ENCODE measurements around the gene UBE2E2.

The UBE2E2 gene

DNA sequence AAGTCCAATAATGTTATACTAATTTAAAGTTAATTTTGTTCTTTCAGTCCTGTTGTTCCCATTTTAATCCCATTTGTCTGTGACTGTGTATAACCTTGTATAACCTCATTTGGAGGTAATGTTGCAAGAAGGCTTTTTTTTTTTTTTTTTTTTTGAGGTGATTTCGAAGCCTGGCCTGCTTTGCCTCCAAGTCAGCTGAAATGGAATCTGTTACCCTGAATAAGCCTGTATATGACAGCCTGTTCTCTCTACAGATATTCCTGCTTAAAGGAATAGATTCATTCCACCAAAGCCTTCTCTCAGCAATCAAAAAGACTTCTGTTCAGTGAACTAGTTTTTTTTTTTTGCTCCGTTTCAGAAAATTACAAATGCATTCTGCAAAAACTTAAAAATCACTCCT lies 330.9 kb downstream of the UBE2E2 start:
- TF ChIP-seq, protein P1, sequence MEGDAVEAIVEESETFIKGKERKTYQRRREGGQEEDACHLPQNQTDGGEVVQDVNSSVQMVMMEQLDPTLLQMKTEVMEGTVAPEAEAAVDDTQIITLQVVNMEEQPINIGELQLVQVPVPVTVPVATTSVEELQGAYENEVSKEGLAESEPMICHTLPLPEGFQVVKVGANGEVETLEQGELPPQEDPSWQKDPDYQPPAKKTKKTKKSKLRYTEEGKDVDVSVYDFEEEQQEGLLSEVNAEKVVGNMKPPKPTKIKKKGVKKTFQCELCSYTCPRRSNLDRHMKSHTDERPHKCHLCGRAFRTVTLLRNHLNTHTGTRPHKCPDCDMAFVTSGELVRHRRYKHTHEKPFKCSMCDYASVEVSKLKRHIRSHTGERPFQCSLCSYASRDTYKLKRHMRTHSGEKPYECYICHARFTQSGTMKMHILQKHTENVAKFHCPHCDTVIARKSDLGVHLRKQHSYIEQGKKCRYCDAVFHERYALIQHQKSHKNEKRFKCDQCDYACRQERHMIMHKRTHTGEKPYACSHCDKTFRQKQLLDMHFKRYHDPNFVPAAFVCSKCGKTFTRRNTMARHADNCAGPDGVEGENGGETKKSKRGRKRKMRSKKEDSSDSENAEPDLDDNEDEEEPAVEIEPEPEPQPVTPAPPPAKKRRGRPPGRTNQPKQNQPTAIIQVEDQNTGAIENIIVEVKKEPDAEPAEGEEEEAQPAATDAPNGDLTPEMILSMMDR (IDR thresholded peaks at IDR 0.05; ENCODE audit: insufficient read depth, low read depth, low read length, missing control alignments), result no peak

DNA sequence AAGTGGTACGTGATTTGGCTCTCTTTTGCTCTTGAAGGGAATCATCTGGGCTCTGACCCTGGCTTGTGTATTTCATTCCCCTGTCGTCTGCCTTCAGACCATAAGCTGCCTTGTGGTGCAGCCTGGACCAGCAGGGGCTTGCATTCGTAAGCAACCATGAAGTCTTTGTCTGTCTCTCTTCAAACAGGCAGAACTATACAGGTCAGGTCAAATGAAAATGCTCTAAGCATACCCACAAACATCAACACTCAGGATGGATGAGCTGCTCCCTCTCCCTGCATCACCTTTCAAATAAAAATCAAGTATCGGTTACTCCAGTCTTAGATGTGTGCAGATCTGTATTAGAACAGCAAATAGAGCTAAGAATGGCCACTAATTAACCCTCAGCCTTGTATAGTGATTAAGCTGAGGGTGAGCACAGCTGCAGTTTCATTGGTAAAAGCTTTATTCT lies 334.0 kb downstream of the UBE2E2 start:
- TF ChIP-seq, protein P1 (IDR thresholded peaks at IDR 0.05; ENCODE audit: insufficient read depth, low read depth, low read length, missing control alignments), result no peak
- H3K4me3 ChIP-seq (ENCODE audit: low read depth, low read length), result no peak overlapping the region
- DNase-seq (ENCODE audit: low read depth), result no peak

More for the DNA sequence above, 330.9 kb downstream of the UBE2E2 start:
- H3K4me3 ChIP-seq (ENCODE audit: low read depth, low read length), result no peak overlapping the region
- DNase-seq (ENCODE audit: low read depth), result no peak

DNA sequence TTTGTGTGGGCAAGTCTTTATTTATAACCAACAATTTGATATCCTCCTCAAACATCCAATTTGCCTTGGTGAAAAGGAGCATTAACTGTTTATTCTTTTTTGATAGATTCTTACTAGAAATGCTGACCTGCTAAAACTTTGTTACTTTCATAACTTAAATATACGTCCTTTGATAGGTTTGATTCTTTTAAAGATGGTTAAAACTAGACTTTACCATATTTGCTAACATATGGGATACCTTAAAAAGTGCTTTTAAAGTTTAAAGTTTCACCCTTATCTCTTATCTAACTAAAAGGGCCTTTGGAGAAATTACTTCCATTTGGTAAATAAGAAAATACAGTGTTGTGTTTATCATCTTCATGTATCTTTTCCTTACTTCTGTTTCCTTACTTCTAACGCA lies 336.1 kb downstream of the UBE2E2 start:
- TF ChIP-seq, protein P1 (IDR thresholded peaks at IDR 0.05; ENCODE audit: insufficient read depth, low read depth, low read length, missing control alignments), result no peak
- no peak for DNase-seq (ENCODE audit: low read depth)
- no peak overlapping the region for H3K4me3 ChIP-seq (ENCODE audit: low read depth, low read length)

DNA sequence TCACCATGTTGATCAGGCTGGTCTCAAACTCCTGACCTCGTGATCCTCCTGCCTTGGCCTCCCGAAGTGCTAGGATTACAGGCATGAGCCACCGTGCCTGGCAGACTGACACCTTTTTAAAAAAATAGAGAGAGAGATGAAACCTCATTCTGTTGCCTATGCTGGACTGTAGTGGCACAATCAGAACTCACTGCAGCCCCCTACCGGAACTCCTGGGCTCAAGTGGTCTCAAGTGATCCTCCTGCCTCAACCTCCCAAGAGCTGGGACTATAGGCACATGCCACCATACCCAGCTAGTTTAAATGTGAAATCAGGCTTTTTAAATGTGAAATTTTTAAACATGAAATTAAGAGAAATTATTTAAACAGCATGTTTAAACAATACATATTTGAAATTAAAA lies 337.5 kb downstream of the UBE2E2 start:
- DNase-seq (ENCODE audit: low read depth), result no peak
- no peak overlapping the region for H3K4me3 ChIP-seq (ENCODE audit: low read depth, low read length)
- TF ChIP-seq, protein P1 (IDR thresholded peaks at IDR 0.05; ENCODE audit: insufficient read depth, low read depth, low read length, missing control alignments), result no peak

DNA sequence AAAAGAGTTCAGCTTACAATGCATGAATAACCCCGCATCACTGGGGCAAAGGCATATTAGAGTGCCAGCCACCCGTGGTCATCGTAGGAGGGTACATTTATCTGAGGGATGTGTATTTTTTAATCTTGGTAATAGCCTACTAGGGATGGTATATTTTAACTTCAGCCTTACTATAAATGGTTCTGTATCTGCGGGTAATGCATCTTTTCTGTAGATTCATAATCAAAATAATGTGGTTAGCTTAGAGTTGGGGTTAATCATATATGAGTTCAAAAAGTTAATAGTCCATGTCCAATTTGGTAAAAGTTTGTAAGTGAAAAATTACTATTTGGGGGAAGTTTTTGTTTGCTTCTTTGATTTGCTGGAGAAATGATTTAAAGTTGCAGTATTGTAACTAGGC lies 339.0 kb downstream of the UBE2E2 start:
- H3K4me3 ChIP-seq (ENCODE audit: low read depth, low read length), result no peak overlapping the region
- TF ChIP-seq, protein P1 (IDR thresholded peaks at IDR 0.05; ENCODE audit: insufficient read depth, low read depth, low read length, missing control alignments), result no peak
- DNase-seq (ENCODE audit: low read depth), result no peak

DNA sequence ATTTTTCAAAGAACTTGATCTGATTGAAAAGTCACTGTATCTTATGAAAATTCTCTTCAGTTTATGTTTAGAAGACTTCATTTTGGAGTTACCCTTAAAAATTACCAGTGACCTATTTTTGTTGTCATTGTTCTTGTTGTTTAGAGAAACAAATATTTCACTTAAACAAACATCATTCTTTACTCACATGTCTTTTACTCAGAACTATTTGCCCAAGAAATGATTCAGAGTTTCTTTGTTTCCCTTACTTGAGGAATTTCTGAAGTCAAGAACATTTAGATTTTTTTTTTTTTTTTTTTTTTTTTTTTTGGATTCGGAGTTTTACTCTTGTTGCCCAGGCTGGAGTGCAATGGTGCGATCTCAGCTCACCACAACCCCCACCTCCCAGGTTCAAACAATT lies 343.1 kb downstream of the UBE2E2 start:
- H3K4me3 ChIP-seq (ENCODE audit: low read depth, low read length), result no peak overlapping the region
- DNase-seq (ENCODE audit: low read depth), result no peak
- TF ChIP-seq, protein P1 (IDR thresholded peaks at IDR 0.05; ENCODE audit: insufficient read depth, low read depth, low read length, missing control alignments), result no peak

DNA sequence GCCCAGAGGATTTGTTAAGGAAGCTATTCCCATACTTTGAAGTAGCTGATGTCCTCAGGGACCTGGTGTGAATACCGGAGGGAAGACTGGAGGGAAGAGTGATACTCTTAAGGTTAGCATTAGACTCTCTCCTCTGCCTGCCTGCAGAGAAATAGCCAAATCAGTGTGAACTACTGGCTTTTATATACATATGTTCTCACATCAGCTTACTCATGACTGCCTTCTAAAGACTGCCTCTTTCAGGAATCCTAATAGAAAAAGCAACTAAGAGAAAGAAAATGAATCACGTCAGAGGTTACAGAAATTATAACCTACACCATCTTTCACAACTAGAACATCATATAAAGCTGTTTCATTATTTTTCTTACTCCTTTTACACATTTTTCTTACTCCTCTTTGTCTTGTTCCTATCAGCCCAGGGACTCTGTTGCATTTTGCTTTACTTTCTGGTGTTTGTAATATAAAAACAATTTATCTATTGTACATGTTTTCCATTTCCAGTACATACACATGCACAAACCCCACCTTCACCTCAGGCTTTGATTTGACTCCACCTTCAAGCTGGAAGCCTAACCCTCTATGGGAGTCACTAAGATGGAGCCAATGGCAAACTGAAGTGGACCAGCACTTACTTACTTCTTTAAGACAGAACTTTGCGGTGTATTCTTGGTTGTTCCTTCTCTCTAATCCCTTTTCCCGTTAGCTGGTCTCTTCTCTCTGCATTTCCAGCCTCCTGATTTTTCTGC lies 345.0 kb downstream of the UBE2E2 start:
- TF ChIP-seq, protein P1 (IDR thresholded peaks at IDR 0.05; ENCODE audit: insufficient read depth, low read depth, low read length, missing control alignments), result no peak
- no peak overlapping the region for H3K4me3 ChIP-seq (ENCODE audit: low read depth, low read length)
- DNase-seq (ENCODE audit: low read depth), result no peak
